K562 (cell line): ENCODE data around the gene SDHAF3. TPM values are rescaled to one million over a fixed set of nuclear protein-coding genes. Genes with fewer than 3 reads are reported as not detected.
A peak's percentile ranks its signal among the peaks of the same experiment; 100 is the strongest.
"Not testable (repeated sequence)": the region's sequence is repeated elsewhere in the genome, so short reads cannot be mapped to it uniquely, and the experiment has no call there.

Experiments used
- ATAC-seq: fragments of 200-7000 bp; cut with Tn5 transposase; 3 replicates; pipeline ENCODE4 v1.9.1; 2020; ENCODE audit warnings: moderate library complexity
- BruUV-seq: library from RNA; stranded (reverse); fragments of 400-500 nt; replicated peaks from 2 replicates; lab custom pipeline; 2021; lab: Mats Ljungman, UMichigan
- CTCF ChIA-PET: fragments of 300-600 bp; formaldehyde crosslinking; extraction: SDS; loops from one replicate; lab custom pipeline; 2021; ENCODE audit warnings: low intra/inter-chr PET ratio; lab: Yijun Ruan, JAX
- POLR2A ChIA-PET: fragments of 300-600, 350-650 bp; sonication (Branson Sonifier 250); formaldehyde crosslinking; extraction: SDS; loops from one replicate; lab custom pipeline; 2021; ENCODE audit warnings: antibody characterized with exemption, inconsistent platforms; lab: Yijun Ruan, JAX
- DNase-seq, 4 experiments: peaks; one replicate each; pipeline versions ENCODE4 v3.0.0 to v3.0.0-alpha.2; 2011 to 2018; ENCODE audit warnings: low spot score in 3 of 4, mixed read lengths in 3 of 4; ENCODE audit errors: extremely low read depth in 1 of 4
- FAIRE-seq: peaks from 2 replicates; lab custom pipeline; 2011; peaks lifted over from hg19 to GRCh38; lab: Jason Lieb, UNC
- H2AFZ ChIP-seq: 2 replicates; pipeline ENCODE4 v1.6.0; 2011; ENCODE audit warnings: low read depth, low read length, control low read depth, inconsistent platforms
- H3K27ac ChIP-seq: fragments of 200-600 bp; 3 replicates; pipeline ENCODE4 v1.8.0; 2011; ENCODE audit warnings: low read depth, mild to moderate bottlenecking, control low read depth, inconsistent platforms, low read length, moderate library complexity, mixed read lengths; ENCODE audit errors: extremely low read depth
- H3K27me3 ChIP-seq, 2 experiments: fragments of 300-600 bp in 1 of 2; 2 replicates in 1 of 2; 3 replicates in 1 of 2; pipeline versions ENCODE4 v1.6.0 to v1.8.0; 2011; ENCODE audit warnings: inconsistent platforms in 2 of 2, low read length in 2 of 2, mild to moderate bottlenecking in 1 of 2, mixed read lengths in 1 of 2, moderate library complexity in 1 of 2; ENCODE audit not compliant: control insufficient read depth in 2 of 2, insufficient read depth in 2 of 2
- H3K36me3 ChIP-seq: fragments of 300-600 bp; 3 replicates; pipeline ENCODE4 v1.8.0; 2011; ENCODE audit warnings: mild to moderate bottlenecking, low read length, inconsistent platforms; ENCODE audit not compliant: control insufficient read depth, insufficient read depth
- H3K4me1 ChIP-seq, 2 experiments: fragments of 200-600 bp in 1 of 2; replicated peaks in 1 of 2; 2 replicates in 1 of 2; 3 replicates in 1 of 2; pipeline versions ENCODE4 v1.5.1 to v1.8.0; 2011; ENCODE audit warnings: inconsistent platforms in 2 of 2, low read length in 2 of 2, mild to moderate bottlenecking in 1 of 2, mixed read lengths in 1 of 2, moderate library complexity in 1 of 2; ENCODE audit not compliant: control insufficient read depth in 2 of 2, insufficient read depth in 2 of 2
- H3K4me2 ChIP-seq: 2 replicates; pipeline ENCODE4 v1.6.1; 2011; ENCODE audit warnings: low read length, control low read depth, inconsistent platforms, mixed read lengths; ENCODE audit not compliant: insufficient read depth
- H3K4me3 ChIP-seq: fragments of 200-600 bp; sonication (generic), shearing (Covaris generic); 2 replicates; pipeline ENCODE4 v1.5.1; 2016; ENCODE audit warnings: control low read depth, inconsistent platforms
- H3K79me2 ChIP-seq: fragments of 200-600 bp; 3 replicates; pipeline ENCODE4 v1.8.0; 2011; ENCODE audit warnings: low read length, inconsistent platforms; ENCODE audit not compliant: control insufficient read depth, insufficient read depth
- H3K9ac ChIP-seq, 2 experiments: 2 replicates each; pipeline versions ENCODE4 v1.6.0 to v1.6.1; 2011; ENCODE audit warnings: low read depth in 2 of 2, low read length in 2 of 2, control low read depth in 1 of 2, inconsistent platforms in 1 of 2, mild to moderate bottlenecking in 1 of 2, mixed read lengths in 1 of 2; ENCODE audit not compliant: insufficient read depth in 1 of 2
- H3K9me1 ChIP-seq: one replicate; pipeline ENCODE4 v1.6.0; 2011; ENCODE audit warnings: inconsistent platforms, mild to moderate bottlenecking, low read length, moderate library complexity; ENCODE audit not compliant: control insufficient read depth, insufficient read depth
- H3K9me3 ChIP-seq: replicated peaks from 2 replicates; pipeline ENCODE4 v1.5.1; 2011; ENCODE audit warnings: low read depth, low read length, inconsistent platforms; ENCODE audit not compliant: control insufficient read depth, insufficient read depth
- H4K20me1 ChIP-seq: replicated peaks from 2 replicates; pipeline ENCODE4 v1.6.1; 2011; ENCODE audit warnings: low read length, inconsistent platforms, mixed read lengths; ENCODE audit not compliant: control insufficient read depth, insufficient read depth
- C11orf30 ChIP-seq: fragments of 450-650 bp; IDR thresholded peaks from 2 replicates; pipeline ENCODE4 v1.6.1; 2016; ENCODE audit warnings: low read depth, mild to moderate bottlenecking
- CHD2 ChIP-seq: IDR thresholded peaks from 2 replicates; pipeline ENCODE4 v1.6.1; 2011; ENCODE audit warnings: low read depth, low read length
- ELK3 ChIP-seq: fragments of 450-650 bp; formaldehyde crosslinking; IDR thresholded peaks from 2 replicates; pipeline ENCODE4 v1.4.0; 2020; ENCODE audit warnings: mild to moderate bottlenecking
- FOXP4 ChIP-seq: sonication (generic); formaldehyde crosslinking; IDR thresholded peaks from 2 replicates; pipeline ENCODE4 v1.8.0; 2022; ENCODE audit warnings: mild to moderate bottlenecking, missing genetic modification reagents, borderline replicate concordance
- HMGXB4 ChIP-seq: sonication (generic); formaldehyde crosslinking; IDR thresholded peaks from 2 replicates; pipeline ENCODE4 v1.8.1; 2023; ENCODE audit warnings: mild to moderate bottlenecking, missing genetic modification reagents
- MAFF ChIP-seq: IDR thresholded peaks from 2 replicates; pipeline ENCODE4 v1.6.1; 2012; ENCODE audit warnings: low read length, improper control_type of control experiment
- NR1H2 ChIP-seq: sonication (generic); formaldehyde crosslinking; IDR thresholded peaks from 2 replicates; pipeline ENCODE4 v1.4.0; 2020; ENCODE audit warnings: mild to moderate bottlenecking, missing genetic modification reagents
- PREB ChIP-seq: sonication (generic); formaldehyde crosslinking; IDR thresholded peaks from 2 replicates; pipeline ENCODE4 v1.8.1; 2023; ENCODE audit warnings: mild to moderate bottlenecking, missing genetic modification reagents
- XRCC3 ChIP-seq: fragments of 450-650 bp; IDR thresholded peaks from 2 replicates; pipeline ENCODE4 v1.6.1; 2017; ENCODE audit warnings: mild to moderate bottlenecking, moderate library complexity
- WGBS: fragments of 100-300 bp; shearing (Covaris generic); methylation state at CpG from one replicate; pipeline ENCODE4 v1.1.6; 2016; ENCODE audit warnings: low coverage, mixed read lengths; ENCODE audit not compliant: insufficient coverage; ENCODE audit errors: missing lambda C conversion rate; 5-methylcytosine and 5-hydroxymethylcytosine counted together
- in situ Hi-C: fragments of 300-500 bp; cut with MboI; formaldehyde crosslinking; loops from 4 replicates; pipeline ENCODE4 v1.15.0; 2018; ENCODE audit warnings: inconsistent platforms, mixed read lengths
- intact Hi-C: fragments of 100-400 bp; cut with micrococcal nuclease; formaldehyde crosslinking; loops from 2 replicates; pipeline ENCODE4 v1.14.2; 2022
- polyA plus RNA-seq, 8 experiments: library from polyadenylated mRNA; depleted of rRNA in 4 of 8; stranded (reverse) in 5 of 8; unstranded in 3 of 8; fragments of >200 nt; fragmentation: Nextera tagmentation in 2 of 8; fragmentation: Illumina TruSeq in 1 of 8; extraction: Ambion mirVana in 2 of 8; extraction: Trizol in 1 of 8; gene quantifications; 2 replicates each; pipeline versions ENCODE4 v1.2.1 to v1.2.3, GENCODE V29; 2011 to 2014; ENCODE audit warnings: inconsistent platforms in 1 of 8, missing spikeins in 1 of 8
- total RNA-seq, 7 experiments: library from RNA; depleted of rRNA in 6 of 7; stranded (reverse); fragments of >200 nt in 6 of 7; fragmentation: Illumina TruSeq in 2 of 7; extraction: Trizol in 2 of 7; gene quantifications; 2 replicates each; pipeline versions ENCODE4 v1.2.1 to v1.2.3, GENCODE V29; 2011 to 2021; ENCODE audit warnings: low replicate concordance in 1 of 7

The SDHAF3 gene
- total and polyA plus RNA-seq, 9 of the 15 experiments (the other 6 are each of a cell fraction or from before 2014, with no cell fraction given): 51.5 to 403 (median 145) TPM

- TF ChIP-seq ELK3 (no peak), PREB (CRISPR knock-in tag) (no peak), FOXP4 (CRISPR knock-in tag) (no peak), CHD2 (no peak), MAFF (peak; percentile 54), C11orf30 (0 out of 2 replicates have a peak, but pooled peaks have one; percentile 51), HMGXB4 (no peak), NR1H2 (CRISPR knock-in tag) (no peak), XRCC3 (no peak)
Observed at GRCh38 chr7:97155897-97156418, 38.5 kb downstream of the SDHAF3 start (continued).

GRCh38 chr7:97159984-97160383 lies 42.5 kb downstream of the SDHAF3 start:
- DNase-seq, in situ Hi-C loops, intact Hi-C loops, H3K27ac ChIP-seq, POLR2A ChIA-PET, H3K4me3 ChIP-seq, ATAC-seq, H2AFZ ChIP-seq, H3K4me2 ChIP-seq, H3K9me1 ChIP-seq, H4K20me1 ChIP-seq, CTCF ChIA-PET, H3K4me1 ChIP-seq, BruUV-seq, H3K9me3 ChIP-seq, FAIRE-seq, H3K27me3 ChIP-seq, H3K9ac ChIP-seq: not testable (repeated sequence)
- 97% methylated on average over 8 of the region's 26 CpGs for WGBS
- Histone ChIP-seq H3K79me2 (peaks cover 75% of the 10 kb centered on the region), H3K36me3 (peaks cover 32% of the 10 kb centered on the region; the same call in 2 of the 3 replicates)
